ENCODE results near the gene FAM114A2.

- TF ChIP-seq EZH2phosphoT487 (IDR thresholded peaks at IDR 0.05; ENCODE audit: borderline replicate concordance, low read depth) = no peak
- TF ChIP-seq SIN3A (IDR thresholded peaks at IDR 0.05; ENCODE audit: borderline replicate concordance, low read depth, low read length) = no peak
- TF ChIP-seq, protein P1, sequence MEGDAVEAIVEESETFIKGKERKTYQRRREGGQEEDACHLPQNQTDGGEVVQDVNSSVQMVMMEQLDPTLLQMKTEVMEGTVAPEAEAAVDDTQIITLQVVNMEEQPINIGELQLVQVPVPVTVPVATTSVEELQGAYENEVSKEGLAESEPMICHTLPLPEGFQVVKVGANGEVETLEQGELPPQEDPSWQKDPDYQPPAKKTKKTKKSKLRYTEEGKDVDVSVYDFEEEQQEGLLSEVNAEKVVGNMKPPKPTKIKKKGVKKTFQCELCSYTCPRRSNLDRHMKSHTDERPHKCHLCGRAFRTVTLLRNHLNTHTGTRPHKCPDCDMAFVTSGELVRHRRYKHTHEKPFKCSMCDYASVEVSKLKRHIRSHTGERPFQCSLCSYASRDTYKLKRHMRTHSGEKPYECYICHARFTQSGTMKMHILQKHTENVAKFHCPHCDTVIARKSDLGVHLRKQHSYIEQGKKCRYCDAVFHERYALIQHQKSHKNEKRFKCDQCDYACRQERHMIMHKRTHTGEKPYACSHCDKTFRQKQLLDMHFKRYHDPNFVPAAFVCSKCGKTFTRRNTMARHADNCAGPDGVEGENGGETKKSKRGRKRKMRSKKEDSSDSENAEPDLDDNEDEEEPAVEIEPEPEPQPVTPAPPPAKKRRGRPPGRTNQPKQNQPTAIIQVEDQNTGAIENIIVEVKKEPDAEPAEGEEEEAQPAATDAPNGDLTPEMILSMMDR (IDR thresholded peaks at IDR 0.05) = no peak
- no peak for TF ChIP-seq POLR2AphosphoS5 (IDR thresholded peaks at IDR 0.05; ENCODE audit: low read depth, low read length)
- no peak for TF ChIP-seq JUND (IDR thresholded peaks at IDR 0.05)
- no peak for TF ChIP-seq FOXJ3 (CRISPR knock-in tag; IDR thresholded peaks at IDR 0.05)
These were observed 5.4 kb upstream of the FAM114A2 start for GRCh38 chr5:154044099-154044498.

Data from SK-N-SH (cell line).